NCI-H2029 (cell line): ENCODE results near the gene LRRC74A.
"Not testable (repeated sequence)": the region's sequence is repeated elsewhere in the genome, so short reads cannot be mapped to it uniquely, and the experiment has no call there.

Experiments used
- DNase-seq: peaks from one replicate; lab custom pipeline; 2025; lab: John Stamatoyannopoulos, UW

LRRC74A gene

GRCh38 chr14:76891391-76891790 is 65.2 kb downstream of the LRRC74A start:
- no peak for DNase-seq

GRCh38 chr14:76894308-76894707 is 68.1 kb downstream of the LRRC74A start:
- no peak for DNase-seq

GRCh38 chr14:76898006-76898405 is 71.8 kb downstream of the LRRC74A start:
- not testable (repeated sequence) for DNase-seq

GRCh38 chr14:76900682-76901081 is 74.5 kb downstream of the LRRC74A start:
- DNase-seq, result no peak

GRCh38 chr14:76901171-76902055 is 75.2 kb downstream of the LRRC74A start:
- DNase-seq, result no peak

- no peak for DNase-seq
These were observed 76.4 kb downstream of the LRRC74A start for GRCh38 chr14:76902591-76902990.

- no peak for DNase-seq
These were observed 78.0 kb downstream of the LRRC74A start for GRCh38 chr14:76904100-76904739.

GRCh38 chr14:76904740-76905569 is 78.7 kb downstream of the LRRC74A start:
- no peak for DNase-seq

- no peak for DNase-seq
These were observed 82.6 kb downstream of the LRRC74A start for GRCh38 chr14:76908834-76909233.

GRCh38 chr14:76909266-76909665 is 83.1 kb downstream of the LRRC74A start:
- DNase-seq, result no peak

- no peak for DNase-seq
These were observed 84.2 kb downstream of the LRRC74A start for GRCh38 chr14:76910371-76910890.

- no peak for DNase-seq
These were observed 85.3 kb downstream of the LRRC74A start for GRCh38 chr14:76911473-76911872.

GRCh38 chr14:76914533-76915081 is 88.4 kb downstream of the LRRC74A start:
- DNase-seq, result not testable (repeated sequence)

- DNase-seq, result no peak
These were observed 90.0 kb downstream of the LRRC74A start for GRCh38 chr14:76916040-76916715.

GRCh38 chr14:76917158-76917596 is 91.0 kb downstream of the LRRC74A start:
- no peak for DNase-seq

GRCh38 chr14:76917745-76918255 is 91.6 kb downstream of the LRRC74A start:
- DNase-seq, result peak; percentile 64

- DNase-seq, result peak; percentile 64
These were observed 92.1 kb downstream of the LRRC74A start for GRCh38 chr14:76918256-76918781.

- peak; percentile 41 for DNase-seq
These were observed 92.7 kb downstream of the LRRC74A start for GRCh38 chr14:76918782-76919394.
